ENCODE results near the gene POFUT1. TPM values are rescaled to one million over a fixed set of nuclear protein-coding genes. Genes with fewer than 3 reads are reported as not detected.

POFUT1 gene
- total and polyA plus RNA-seq, 9 of the 15 experiments (the other 6 are each of a cell fraction or from before 2014, with no cell fraction given), result 3.5 to 44.7 (median 23.5) TPM

- TF ChIP-seq HOMEZ (CRISPR knock-in tag; IDR thresholded peaks at IDR 0.05) (no peak), GABPA (tag; conservative IDR thresholded peaks at IDR 0.05; ENCODE audit: low read depth) (0 out of 2 replicates have a peak, but pooled peaks have one; percentile 47), RBM25 (IDR thresholded peaks at IDR 0.05; ENCODE audit: low read depth, low read length, severe bottlenecking) (no peak), TAL1 (IDR thresholded peaks at IDR 0.05) (peak; percentile 96), MTA2 (IDR thresholded peaks at IDR 0.05; ENCODE audit: low read depth) (peak; percentile 95), ZNF75A (CRISPR knock-in tag; IDR thresholded peaks at IDR 0.05) (no peak), CTBP1 (IDR thresholded peaks at IDR 0.05; ENCODE audit: borderline replicate concordance) (peak; percentile 100), ZNF311 (CRISPR knock-in tag; IDR thresholded peaks at IDR 0.05) (no peak), POU5F1 (IDR thresholded peaks at IDR 0.05; ENCODE audit: borderline replicate concordance, low read depth, low read length, partially characterized antibody) (no peak), EP400 (IDR thresholded peaks at IDR 0.05) (peak; percentile 55), SP1 (CRISPR knock-in tag; IDR thresholded peaks at IDR 0.05) (peak; percentile 56; the same call in 1 of the 2 replicates), ZNF583 (CRISPR knock-in tag; IDR thresholded peaks at IDR 0.05) (no peak), ZKSCAN8 (CRISPR knock-in tag; IDR thresholded peaks at IDR 0.05) (peak; percentile 71; the same call in 1 of the 2 replicates), ATF6 (CRISPR knock-in tag; IDR thresholded peaks at IDR 0.05) (no peak), MAZ (CRISPR knock-in tag; conservative IDR thresholded peaks at IDR 0.05 in 1 of 2, IDR thresholded peaks at IDR 0.05 in 1 of 2) (peak in 1 of 2 experiments; percentile 67; a peak in 1 of 4 replicates), HCFC1 (IDR thresholded peaks at IDR 0.05; ENCODE audit: low read depth, low read length) (no peak), ZNF263 (CRISPR knock-in tag; IDR thresholded peaks at IDR 0.05; ENCODE audit: borderline replicate concordance) (peak; percentile 39; the same call in 1 of the 2 replicates), CCNT2 (IDR thresholded peaks at IDR 0.05; ENCODE audit: borderline replicate concordance, extremely low read depth, insufficient read length, low read depth, low read length) (peak; percentile 98), ZNF444 (CRISPR knock-in tag; IDR thresholded peaks at IDR 0.05) (no peak), DPF2 (IDR thresholded peaks at IDR 0.05) (peak; percentile 98), TEAD1 (CRISPR knock-in tag; IDR thresholded peaks at IDR 0.05) (peak in 1 of 2 experiments; percentile 68; a peak in 1 of 4 replicates), EWSR1 (IDR thresholded peaks at IDR 0.05; ENCODE audit: borderline replicate concordance, low read depth, partially characterized antibody) (no peak)
Observed at GRCh38 chr20:32285621-32286371, 78.1 kb downstream of the POFUT1 start (continued).

Data from K562 (cell line).